Natural killer cell (primary cell): ENCODE data around the gene STXBP1. TPM values are rescaled to one million over a fixed set of nuclear protein-coding genes. Genes with fewer than 3 reads are reported as not detected.

Source experiments
- ATAC-seq, 3 donors: fragments of 150-1000 bp in 2 of 3; fragments of 200-7000 bp in 1 of 3; cut with Tn5 transposase; 1 replicate in 1 of 3; 2 replicates in 2 of 3; pipeline ENCODE4 v1.10.0; 2021; ENCODE audit warnings: mild to moderate bottlenecking in 2 of 3, moderate library complexity in 2 of 3
- DNase-seq, 2 donors: peaks; one replicate each; pipeline versions ENCODE4 v3.0.0 to v3.0.0-alpha.2; 2013 to 2021; ENCODE audit warnings: mixed read lengths in 1 of 2
- H3K27ac ChIP-seq: one replicate; pipeline ENCODE4 v1.5.1; 2013; ENCODE audit warnings: mild to moderate bottlenecking, low read length
- H3K27me3 ChIP-seq: one replicate; pipeline ENCODE4 v1.6.1; 2013; ENCODE audit warnings: low read length; ENCODE audit not compliant: control insufficient read depth, insufficient read depth
- H3K36me3 ChIP-seq: one replicate; pipeline ENCODE4 v1.6.1; 2013; ENCODE audit warnings: low read length; ENCODE audit not compliant: control insufficient read depth, insufficient read depth
- H3K4me1 ChIP-seq: one replicate; pipeline ENCODE4 v1.6.1; 2013; ENCODE audit warnings: low read length; ENCODE audit not compliant: control insufficient read depth, insufficient read depth
- H3K4me3 ChIP-seq: one replicate; pipeline ENCODE4 v1.5.1; 2013; ENCODE audit warnings: low read length
- H3K9me3 ChIP-seq: one replicate; pipeline ENCODE4 v1.6.1; 2013; ENCODE audit warnings: low read length; ENCODE audit not compliant: control insufficient read depth, insufficient read depth
- H3K27ac Mint-ChIP-seq, 2 donors: one replicate each; pipeline ENCODE4 v1.8.0; 2022; ENCODE audit warnings: mild to moderate bottlenecking in 2 of 2, mixed read lengths in 2 of 2, moderate library complexity in 1 of 2
- H3K27me3 Mint-ChIP-seq, 2 donors: one replicate each; pipeline ENCODE4 v1.8.0; 2022; ENCODE audit warnings: low read depth in 2 of 2, mixed read lengths in 2 of 2
- H3K36me3 Mint-ChIP-seq: one replicate; pipeline ENCODE4 v1.8.0; 2022; ENCODE audit warnings: mixed read lengths
- H3K4me1 Mint-ChIP-seq, 2 donors: one replicate each; pipeline ENCODE4 v1.8.0; 2022; ENCODE audit warnings: mixed read lengths in 2 of 2
- H3K4me3 Mint-ChIP-seq: one replicate; pipeline ENCODE4 v1.8.0; 2022; ENCODE audit warnings: mild to moderate bottlenecking, moderate library complexity, mixed read lengths
- H3K9me3 Mint-ChIP-seq, 2 donors: one replicate each; pipeline ENCODE4 v1.8.0; 2022; ENCODE audit warnings: mixed read lengths in 2 of 2
- CTCF ChIP-seq: fragments of 200-600 bp; IDR thresholded peaks from one replicate; pipeline ENCODE4 v1.8.0; 2022; ENCODE audit warnings: antibody characterized with exemption
- WGBS: methylation state at CpG from one replicate; pipeline ENCODE4 v1.1.7; 2013; ENCODE audit warnings: missing lambda C conversion rate; ENCODE audit not compliant: insufficient coverage; 5-methylcytosine and 5-hydroxymethylcytosine counted together
- intact Hi-C: fragments of 100-400 bp; cut with micrococcal nuclease; formaldehyde crosslinking; loops from one replicate; pipeline ENCODE4 v1.14.2; 2022
- total RNA-seq, 4 donors: library from RNA; stranded (reverse); fragments of 120-200 nt in 1 of 4; gene quantifications; one replicate each; pipeline versions ENCODE4 v1.2.3 to v1.2.4, GENCODE V29; 2013 to 2022

STXBP1 gene
- total RNA-seq, 3 donors from 2014 or later (not counting 1 experiment from before 2014, with no cell fraction given): 0.97 to 1.8 (median 1.6) TPM

GRCh38 chr9:127588740-127589506 is 23.2 kb upstream of the STXBP1 start:
- Histone ChIP-seq H3K4me3 (no peak overlapping the region), H3K4me1 (no peaks in the 10 kb centered on the region), H3K36me3 (no peaks in the 10 kb centered on the region), H3K9me3 (no peaks in the 10 kb centered on the region), H3K27ac (no peak overlapping the region), H3K27me3 (peaks cover 2% of the 10 kb centered on the region)
- WGBS: 75% methylated on average over 4 of the region's 5 CpGs
- no peak for ATAC-seq
- no peak for TF ChIP-seq CTCF
- no peaks in the 10 kb centered on the region for H3K9me3 Mint-ChIP-seq
- H3K27ac Mint-ChIP-seq: no peak overlapping the region
- no peaks in the 10 kb centered on the region for H3K27me3 Mint-ChIP-seq
- H3K36me3 Mint-ChIP-seq: no peaks in the 10 kb centered on the region
- no peaks in the 10 kb centered on the region for H3K4me1 Mint-ChIP-seq
- intact Hi-C loops: no loop called here
- no peak overlapping the region for H3K4me3 Mint-ChIP-seq
- no peak for DNase-seq

GRCh38 chr9:127589955-127590370 is 22.1 kb upstream of the STXBP1 start:
- Histone ChIP-seq H3K36me3 (no peaks in the 10 kb centered on the region), H3K27ac (no peak overlapping the region), H3K27me3 (peaks cover 2% of the 10 kb centered on the region), H3K4me3 (no peak overlapping the region), H3K4me1 (no peaks in the 10 kb centered on the region), H3K9me3 (no peaks in the 10 kb centered on the region)
- no peaks in the 10 kb centered on the region for H3K9me3 Mint-ChIP-seq
- peak in 1 of 2 donors; percentile 67 for DNase-seq
- H3K4me3 Mint-ChIP-seq: no peak overlapping the region
- intact Hi-C loops: loop anchor here (1.0 kb wide), 1 partner anchor 144 kb away; no protein-coding TSS in a partner anchor
- H3K4me1 Mint-ChIP-seq: no peaks in the 10 kb centered on the region
- peak; percentile 63 for TF ChIP-seq CTCF
- H3K27ac Mint-ChIP-seq: no peak overlapping the region
- no peaks in the 10 kb centered on the region for H3K36me3 Mint-ChIP-seq
- WGBS: 5% methylated on average over 7 of the region's 8 CpGs
- no peaks in the 10 kb centered on the region for H3K27me3 Mint-ChIP-seq
- ATAC-seq: peak in 1 of 3 donors; percentile 57

- no peak for DNase-seq
- 42% methylated on average over 5 of the region's 5 CpGs for WGBS
- H3K36me3 ChIP-seq: no peaks in the 10 kb centered on the region
- intact Hi-C loops: no loop called here
- H3K27ac ChIP-seq: no peak overlapping the region
- no peak for TF ChIP-seq CTCF
- H3K4me1 Mint-ChIP-seq: no peaks in the 10 kb centered on the region
- no peaks in the 10 kb centered on the region for H3K9me3 ChIP-seq
- no peaks in the 10 kb centered on the region for H3K4me1 ChIP-seq
- H3K27ac Mint-ChIP-seq: no peak overlapping the region
- no peaks in the 10 kb centered on the region for H3K36me3 Mint-ChIP-seq
- ATAC-seq: no peak
- no peak overlapping the region for H3K4me3 ChIP-seq
- no peaks in the 10 kb centered on the region for H3K27me3 Mint-ChIP-seq
- H3K9me3 Mint-ChIP-seq: no peaks in the 10 kb centered on the region
- no peaks in the 10 kb centered on the region for H3K27me3 ChIP-seq
- no peak overlapping the region for H3K4me3 Mint-ChIP-seq
Observed at GRCh38 chr9:127595611-127596010, 16.5 kb upstream of the STXBP1 start.
